ENCODE results near the gene OR5K2. TPM values are rescaled to one million over a fixed set of nuclear protein-coding genes. Genes with fewer than 3 reads are reported as not detected.

OR5K2 gene
- total RNA-seq, result not detected in 2 replicates

GRCh38 chr3:98497381-98497780, at the start of gene OR5K2:
Gene OR5K2, plus strand, starts transcription at chr3:98497681. Its CDS starts 0 bp downstream, at chr3:98497681.

DNA sequence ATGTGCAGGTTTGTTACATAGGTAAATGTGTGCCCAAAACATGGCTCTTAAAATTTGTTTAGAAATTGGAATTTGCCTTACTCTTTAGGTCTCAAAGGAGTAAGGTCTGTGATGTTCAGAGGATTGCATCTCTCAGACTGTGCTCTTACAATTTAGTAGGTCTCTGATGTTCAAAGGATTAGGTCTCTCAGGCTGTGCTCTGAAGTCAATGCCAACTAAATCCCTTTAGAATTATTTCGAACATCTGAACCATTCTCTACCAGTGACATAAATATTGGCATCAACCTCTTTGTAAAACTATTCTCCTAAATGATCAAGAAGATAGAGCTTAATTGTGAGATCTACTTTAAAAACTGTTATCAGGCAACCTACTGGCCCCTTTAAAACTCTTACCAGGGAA, 34.6 kb upstream of the OR5K2 start, which contains the start of gene OR5K1:
OR5K1 (plus strand) TSS at position 301 of the 400 bp plus-strand sequence. CDS start 6,376 bp downstream, outside the sequence.

GRCh38 chr3:98522544-98523281, 25.2 kb downstream of the OR5K2 start, which contains the start of gene CLDND1:
Gene CLDND1, minus strand, starts transcription at chr3:98522902. Its CDS starts 1,478 bp downstream, at chr3:98521424.

GRCh38 chr3:98531622-98532274, 34.3 kb downstream of the OR5K2 start, which contains the start of gene GPR15:
Gene GPR15, plus strand, starts transcription at chr3:98531978. Its CDS starts 56 bp downstream, at chr3:98532034.

Small RNAs within 50 kb of the gene (small RNA-seq; reads per million reads assigned to genes)
- not detected for gene RPL38P4

Other genes with a start within 250 kb of the OR5K2 start
- not detected in 2 replicates for gene OR5H6, start 233.4 kb upstream of the OR5K2 start, total RNA-seq
- gene OR5H2, start 215.2 kb upstream of the OR5K2 start, total RNA-seq, result not detected in 2 replicates
- not detected in 2 replicates for gene OR5K4, start 143.8 kb upstream of the OR5K2 start, total RNA-seq
- gene OR5K3, start 107.0 kb upstream of the OR5K2 start, total RNA-seq, result not detected in 2 replicates
- not detected in 2 replicates for gene OR5K1, start 34.5 kb upstream of the OR5K2 start, total RNA-seq
- 91.2 and 94.4 TPM in 2 replicates for gene CLDND1, start 25.2 kb downstream of the OR5K2 start, total RNA-seq
- gene GPR15, start 34.3 kb downstream of the OR5K2 start, total RNA-seq, result not detected in 2 replicates
- gene CPOX, start 95.9 kb downstream of the OR5K2 start, total RNA-seq, result 16.8 and 20.8 TPM in 2 replicates